ENCODE data around the gene INF2. TPM values are rescaled to one million over a fixed set of nuclear protein-coding genes. Genes with fewer than 3 reads are reported as not detected.
"Not testable (repeated sequence)": the region's sequence is repeated elsewhere in the genome, so short reads cannot be mapped to it uniquely, and the experiment has no call there.

INF2 gene
- polyA plus RNA-seq, 1 experiment: 39.9 TPM

- no peak for TF ChIP-seq CTCF (IDR thresholded peaks at IDR 0.05; ENCODE audit: insufficient read depth, low read depth, low read length)
- ChIA-PET CTCF (interaction anchor here (0.8 to 2.3 kb wide), 4 partner anchors 10 to 34 kb away, joined by 3 to 8 read pairs (median 4); no protein-coding TSS in a partner anchor), POLR2A (no interaction called here)
- Histone ChIP-seq H3K4me3 (ENCODE audit: low read depth, low read length) (no peak overlapping the region), H3K27me3 (ENCODE audit: control insufficient read depth, insufficient read depth, low read length) (peaks cover 2% of the 10 kb centered on the region; the same call in 1 of the 2 replicates), H3K36me3 (ENCODE audit: control insufficient read depth, insufficient read depth, low read length) (no peaks in the 10 kb centered on the region)
- DNase-seq (ENCODE audit: low read depth): no peak
Measured at GRCh38 chr14:104665114-104665656, 24.2 kb upstream of the INF2 start.

GRCh38 chr14:104665657-104666522 is 23.5 kb upstream of the INF2 start:
- no peak for DNase-seq (ENCODE audit: low read depth)
- peak; percentile 22; the same call in 1 of the 2 replicates for TF ChIP-seq CTCF (IDR thresholded peaks at IDR 0.05; ENCODE audit: insufficient read depth, low read depth, low read length)
- POLR2A ChIA-PET: no interaction called here

GRCh38 chr14:104666523-104666895 is 22.9 kb upstream of the INF2 start:
- DNase-seq (ENCODE audit: low read depth); H3K27me3 ChIP-seq (ENCODE audit: control insufficient read depth, insufficient read depth, low read length); POLR2A ChIA-PET; H3K4me3 ChIP-seq (ENCODE audit: low read depth, low read length); H3K36me3 ChIP-seq (ENCODE audit: control insufficient read depth, insufficient read depth, low read length): not testable (repeated sequence)
- CTCF ChIA-PET: interaction anchor here (0.9 to 2.3 kb wide), 5 partner anchors 15 to 56 kb away, joined by 3 to 8 read pairs (median 3); no protein-coding TSS in a partner anchor

More at GRCh38 chr14:104665657-104666522, 23.5 kb upstream of the INF2 start:
- H3K36me3 ChIP-seq (ENCODE audit: control insufficient read depth, insufficient read depth, low read length): no peaks in the 10 kb centered on the region
- CTCF ChIA-PET: interaction anchor here (0.8 to 2.3 kb wide), 7 partner anchors 9 to 57 kb away, joined by 3 to 8 read pairs (median 3); no protein-coding TSS in a partner anchor
- H3K4me3 ChIP-seq (ENCODE audit: low read depth, low read length): no peak overlapping the region
- H3K27me3 ChIP-seq (ENCODE audit: control insufficient read depth, insufficient read depth, low read length): peaks cover 2% of the 10 kb centered on the region; the same call in 1 of the 2 replicates

- ChIA-PET POLR2A (no interaction called here), CTCF (no interaction called here)
- Histone ChIP-seq H3K4me3 (ENCODE audit: low read depth, low read length) (no peak overlapping the region), H3K36me3 (ENCODE audit: control insufficient read depth, insufficient read depth, low read length) (no peaks in the 10 kb centered on the region), H3K27me3 (ENCODE audit: control insufficient read depth, insufficient read depth, low read length) (no peaks in the 10 kb centered on the region)
- DNase-seq (ENCODE audit: low read depth): no peak
- no peak for TF ChIP-seq CTCF (IDR thresholded peaks at IDR 0.05; ENCODE audit: insufficient read depth, low read depth, low read length)
Measured at GRCh38 chr14:104666981-104667380, 22.4 kb upstream of the INF2 start.

GRCh38 chr14:104669697-104670096 is 19.7 kb upstream of the INF2 start:
- no peak for DNase-seq (ENCODE audit: low read depth)
- Histone ChIP-seq H3K27me3 (ENCODE audit: control insufficient read depth, insufficient read depth, low read length) (no peaks in the 10 kb centered on the region), H3K36me3 (ENCODE audit: control insufficient read depth, insufficient read depth, low read length) (no peaks in the 10 kb centered on the region), H3K4me3 (ENCODE audit: low read depth, low read length) (no peak overlapping the region)
- POLR2A ChIA-PET: no interaction called here
- TF ChIP-seq CTCF (IDR thresholded peaks at IDR 0.05; ENCODE audit: insufficient read depth, low read depth, low read length): no peak
- CTCF ChIA-PET: interaction anchor here (1.0 to 1.3 kb wide), 3 partner anchors 11 to 53 kb away, joined by 3 to 4 read pairs (median 4); no protein-coding TSS in a partner anchor

GRCh38 chr14:104671330-104671977 is 18.0 kb upstream of the INF2 start:
- H3K27me3 ChIP-seq (ENCODE audit: control insufficient read depth, insufficient read depth, low read length); CTCF ChIA-PET; H3K4me3 ChIP-seq (ENCODE audit: low read depth, low read length); H3K36me3 ChIP-seq (ENCODE audit: control insufficient read depth, insufficient read depth, low read length); POLR2A ChIA-PET; DNase-seq (ENCODE audit: low read depth): not testable (repeated sequence)

GRCh38 chr14:104672119-104672518 is 17.3 kb upstream of the INF2 start:
- H3K36me3 ChIP-seq (ENCODE audit: control insufficient read depth, insufficient read depth, low read length); POLR2A ChIA-PET; DNase-seq (ENCODE audit: low read depth); H3K4me3 ChIP-seq (ENCODE audit: low read depth, low read length); H3K27me3 ChIP-seq (ENCODE audit: control insufficient read depth, insufficient read depth, low read length): not testable (repeated sequence)
- CTCF ChIA-PET: interaction anchor here (1.2 kb wide), 1 partner anchor 15 kb away, joined by 3 read pairs; no protein-coding TSS in a partner anchor

Measured in BJ (cell line).